ENCODE data around the gene ACOT13.
"Not testable (repeated sequence)": the region's sequence is repeated elsewhere in the genome, so short reads cannot be mapped to it uniquely, and the experiment has no call there.

The ACOT13 gene

GRCh38 chr6:24731456-24732134, 64.7 kb downstream of the ACOT13 start:
- FAIRE-seq, result not testable (repeated sequence)

GRCh38 chr6:24734166-24734565, 67.3 kb downstream of the ACOT13 start:
- no peak for FAIRE-seq

DNA sequence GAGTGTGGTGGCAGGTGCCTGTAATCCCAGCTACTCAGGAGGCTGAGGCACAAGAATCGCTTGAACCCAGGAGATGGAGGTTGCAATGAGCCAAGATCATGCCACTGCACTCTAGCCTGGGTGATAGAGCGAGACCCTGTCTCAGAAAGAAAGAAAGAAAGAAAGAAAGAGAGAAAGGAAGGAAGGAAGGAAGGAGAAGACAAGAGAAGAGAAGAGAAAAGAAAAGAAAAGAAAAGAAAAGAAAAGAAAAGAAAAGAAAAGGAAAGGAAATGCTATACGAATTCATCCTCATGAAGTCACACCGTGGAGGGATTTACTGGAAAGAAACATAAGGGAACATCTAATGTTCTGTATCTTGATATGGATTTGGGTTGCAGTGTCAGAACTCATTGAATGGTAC, 67.8 kb downstream of the ACOT13 start:
- not testable (repeated sequence) for FAIRE-seq

DNA sequence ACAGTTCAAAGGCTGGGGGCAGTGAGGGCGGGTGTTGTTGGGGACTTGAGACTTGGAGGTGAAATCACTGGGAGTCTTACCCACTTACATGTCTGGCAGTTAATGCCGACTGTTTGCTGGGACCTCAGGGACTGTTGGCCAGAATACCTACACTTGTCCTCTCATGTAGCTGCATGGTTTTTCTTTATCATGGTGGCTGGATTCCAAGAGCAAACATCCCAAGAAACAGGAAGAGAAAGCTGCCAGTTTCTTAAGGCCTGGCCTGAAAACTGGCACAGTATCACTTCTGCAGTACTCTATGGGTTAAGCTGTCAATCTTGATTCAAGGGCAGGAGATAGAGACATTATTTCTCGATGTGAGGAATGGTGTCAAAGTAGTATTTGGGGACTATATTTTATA, 71.9 kb downstream of the ACOT13 start:
- FAIRE-seq, result no peak

DNA sequence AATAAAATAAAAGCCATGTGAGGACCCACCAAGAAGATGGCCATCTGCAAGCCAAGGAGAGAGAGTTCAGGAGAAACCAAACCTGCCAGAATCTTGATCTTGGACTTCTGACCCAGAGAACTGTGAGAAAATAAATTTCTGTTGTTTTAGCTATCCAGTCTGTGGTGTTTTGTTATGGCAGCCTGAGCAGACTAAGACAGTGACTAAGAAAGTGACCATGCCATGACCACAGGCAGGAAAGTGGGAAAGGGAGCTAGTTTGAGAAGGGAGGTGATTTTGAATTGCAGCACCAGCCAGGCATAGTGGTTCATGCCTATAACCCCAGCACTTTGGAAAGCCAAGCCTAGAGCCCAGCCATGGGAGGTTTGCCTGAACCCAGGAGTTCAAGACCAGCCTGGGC, 74.0 kb downstream of the ACOT13 start:
- no peak for FAIRE-seq

DNA sequence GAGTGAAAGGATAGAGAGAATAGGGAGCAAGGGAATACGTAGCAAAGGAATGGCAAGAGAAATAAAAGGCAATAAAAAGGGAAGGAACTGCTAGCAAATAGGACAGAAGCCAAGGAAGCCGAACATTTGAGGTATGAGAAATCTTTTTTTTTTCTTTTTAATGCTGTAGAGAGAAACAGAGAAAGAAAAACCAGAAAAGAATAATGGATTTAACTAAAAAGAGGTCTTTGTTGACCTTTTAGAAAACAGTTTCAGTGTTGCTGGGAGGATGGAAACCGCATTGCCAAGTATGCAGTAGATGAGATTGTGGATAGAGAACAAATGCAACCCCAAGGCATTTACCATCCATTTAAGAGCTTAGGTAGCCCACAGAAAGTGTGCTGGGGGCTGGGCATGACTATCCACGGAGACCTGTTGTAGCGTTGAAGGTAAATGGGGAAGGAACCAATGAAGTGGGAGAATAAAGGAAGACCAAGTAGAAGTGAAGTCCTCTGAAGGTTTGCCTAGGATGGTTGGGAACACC, 75.4 kb downstream of the ACOT13 start:
- no peak for FAIRE-seq

GRCh38 chr6:24743265-24743943, 76.5 kb downstream of the ACOT13 start:
- no peak for FAIRE-seq

- FAIRE-seq, result no peak
Observed at GRCh38 chr6:24743944-24744335, 77.1 kb downstream of the ACOT13 start.

DNA sequence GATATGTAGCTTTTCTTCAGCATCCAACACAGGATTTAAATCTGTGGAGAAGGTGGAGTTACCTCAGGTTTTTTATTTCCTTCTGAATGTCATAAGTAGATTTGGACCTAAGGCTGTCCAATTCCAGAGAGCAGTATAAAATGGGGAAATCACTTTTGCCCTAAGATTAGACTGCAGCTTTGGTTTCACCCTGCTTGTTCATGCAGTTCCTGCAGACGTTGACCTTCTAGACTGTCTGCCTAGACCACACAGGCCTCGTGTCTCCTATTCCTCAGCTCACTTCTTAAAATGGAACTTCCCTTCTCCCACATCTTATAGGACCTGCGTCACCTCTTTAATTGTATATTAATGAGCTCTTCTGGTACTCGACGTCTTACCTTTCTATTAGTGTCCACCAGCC, 78.0 kb downstream of the ACOT13 start:
- FAIRE-seq, result no peak

- FAIRE-seq, result no peak
Observed at GRCh38 chr6:24749297-24749696, 82.4 kb downstream of the ACOT13 start.

DNA sequence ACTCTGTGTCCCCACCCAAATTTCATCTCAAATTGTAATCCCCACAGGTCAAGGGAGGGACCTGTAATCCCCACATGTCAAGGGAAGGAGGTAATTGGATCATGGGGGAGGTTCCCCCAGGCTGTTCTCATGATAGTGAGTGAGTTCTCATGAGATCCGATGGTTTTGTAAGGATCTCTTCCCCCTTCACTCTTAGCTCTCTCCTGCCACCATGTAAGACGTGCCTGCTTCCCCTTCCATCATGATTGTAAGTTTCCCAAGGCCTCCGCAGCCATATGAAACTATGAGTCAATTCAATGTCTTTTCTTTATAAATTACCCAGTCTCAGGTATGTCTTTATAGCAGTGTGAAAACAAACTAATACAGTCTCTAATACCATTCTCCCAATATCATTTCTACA, 84.0 kb downstream of the ACOT13 start:
- FAIRE-seq, result not testable (repeated sequence)

DNA sequence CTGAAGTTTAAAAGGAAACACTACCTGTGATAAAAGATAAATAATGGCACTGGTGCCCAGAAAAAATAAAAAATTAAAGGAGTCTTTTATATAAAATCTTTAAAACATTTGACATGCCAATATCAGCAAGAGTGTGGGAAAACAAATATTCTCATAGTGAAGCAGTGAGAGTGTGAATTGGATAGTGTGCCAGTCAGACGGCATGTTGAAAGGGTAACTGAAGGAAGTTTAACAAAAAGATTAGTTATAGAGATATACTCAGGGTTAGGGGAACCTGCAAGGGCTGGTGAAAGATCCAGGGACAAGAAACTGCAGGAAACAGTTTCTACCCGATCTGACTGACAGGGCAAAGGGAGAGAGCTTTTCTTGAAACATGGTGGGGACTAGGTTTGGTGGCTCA, 85.6 kb downstream of the ACOT13 start:
- FAIRE-seq, result no peak

DNA sequence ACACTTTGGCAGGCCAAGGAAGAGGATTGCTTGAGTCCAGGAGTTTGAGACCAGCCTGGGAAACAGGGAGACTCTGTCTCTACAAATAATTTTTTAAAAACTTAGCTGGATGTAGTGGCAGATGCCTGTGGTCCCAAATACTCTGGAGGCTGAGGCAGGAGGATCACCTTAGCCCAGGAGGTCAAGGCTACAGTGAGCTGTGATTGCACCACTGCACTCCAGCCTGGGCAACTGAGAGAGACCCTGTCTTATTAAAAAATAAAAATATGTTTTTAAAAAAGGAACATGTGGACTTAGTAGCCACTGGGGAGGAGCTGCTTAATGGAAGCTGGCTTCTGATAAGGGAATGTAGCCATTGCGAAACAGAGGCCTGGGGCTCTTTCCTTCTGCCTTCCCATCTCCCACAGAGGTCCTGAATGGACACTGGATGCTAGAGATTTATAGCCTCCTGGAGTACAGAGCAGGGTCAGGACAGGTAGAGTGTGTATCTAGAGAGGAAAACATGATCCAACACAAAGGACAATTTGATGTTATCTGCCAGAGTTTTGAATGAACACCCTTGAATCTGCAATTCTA, 86.1 kb downstream of the ACOT13 start:
- no peak for FAIRE-seq

GRCh38 chr6:24753545-24753944, 86.7 kb downstream of the ACOT13 start:
- FAIRE-seq, result no peak

DNA sequence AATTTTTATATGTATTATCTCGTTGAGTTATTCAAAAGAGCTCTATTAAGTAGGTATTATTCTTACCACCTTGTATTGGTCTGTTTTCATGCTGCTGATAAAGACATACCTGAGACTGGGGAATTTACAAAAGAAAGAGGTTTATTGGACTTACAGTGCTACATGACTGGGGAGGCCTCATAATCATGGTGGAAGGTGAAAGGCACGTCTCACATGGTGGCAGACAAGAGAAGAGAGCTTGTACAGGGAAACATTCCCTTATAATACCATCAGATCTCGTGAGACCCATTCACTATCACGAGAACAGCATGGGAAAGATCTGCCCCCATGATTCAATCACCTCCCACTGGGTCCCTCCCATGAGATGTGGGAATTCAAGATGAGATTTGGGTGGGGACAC, 87.5 kb downstream of the ACOT13 start:
- not testable (repeated sequence) for FAIRE-seq
